IPS DF 6.9 (cell line): ENCODE data around the gene OR14I1.

Source experiments
- DNase-seq: peaks from one replicate; pipeline ENCODE4 v3.0.0-alpha.2; 2013; ENCODE audit warnings: low read depth, low spot score
- H3K27ac ChIP-seq: one replicate; pipeline ENCODE4 v1.5.1; 2013; ENCODE audit warnings: low read length, control low read depth
- H3K27me3 ChIP-seq: 2 replicates; pipeline ENCODE4 v1.6.1; 2013; ENCODE audit warnings: mild to moderate bottlenecking, low read length; ENCODE audit not compliant: control insufficient read depth, insufficient read depth
- H3K36me3 ChIP-seq: 2 replicates; pipeline ENCODE4 v1.6.1; 2013; ENCODE audit warnings: low read length; ENCODE audit not compliant: control insufficient read depth, insufficient read depth
- H3K4me1 ChIP-seq: 2 replicates; pipeline ENCODE4 v1.6.1; 2013; ENCODE audit warnings: low read length; ENCODE audit not compliant: control insufficient read depth, insufficient read depth
- H3K4me3 ChIP-seq: 2 replicates; pipeline ENCODE4 v1.5.1; 2013; ENCODE audit warnings: mild to moderate bottlenecking, low read length
- H3K9me3 ChIP-seq: 2 replicates; pipeline ENCODE4 v1.6.1; 2013; ENCODE audit warnings: low read length, inconsistent platforms; ENCODE audit not compliant: control insufficient read depth, insufficient read depth
- WGBS: extraction: QIAGEN DNeasy Blood & Tissue Kit; methylation state at CpG from one replicate; pipeline ENCODE4 v1.1.7; 2013; ENCODE audit warnings: mixed read lengths, missing lambda C conversion rate; ENCODE audit not compliant: insufficient read length, insufficient coverage; 5-methylcytosine and 5-hydroxymethylcytosine counted together

Gene OR14I1

DNA sequence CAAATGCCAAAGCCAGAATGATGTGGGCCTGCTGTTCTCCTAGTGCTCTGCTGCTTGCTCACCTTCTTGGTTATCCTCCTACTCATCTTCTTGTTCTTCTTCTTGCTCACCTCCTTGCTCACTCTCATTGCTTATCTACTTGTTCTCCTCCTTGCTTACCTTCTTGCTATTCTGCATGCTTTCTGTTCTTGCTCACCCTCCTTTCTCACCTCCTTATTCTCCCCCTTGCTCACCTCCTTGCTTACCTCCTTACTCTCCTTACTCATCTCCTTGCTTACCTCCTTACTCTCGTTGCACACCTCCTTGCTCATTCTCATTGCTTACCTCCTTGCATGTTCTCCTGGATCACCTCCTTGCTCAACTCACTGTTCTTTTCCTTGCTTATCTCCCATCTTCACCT is at the start of gene OR14I1:
TSS of gene OR14I1 (minus strand) at position 53 of the 400 bp plus-strand sequence.
- H3K36me3 ChIP-seq: no peaks in the 10 kb centered on the region
- no peak within 1 kb of the TSS for H3K27ac ChIP-seq
- no CpG with 5 or more reads among the region's 1 CpG for WGBS
- H3K27me3 ChIP-seq: no peaks in the 10 kb centered on the region
- H3K4me3 ChIP-seq: no peak within 1 kb of the TSS
- no peaks in the 10 kb centered on the region for H3K4me1 ChIP-seq
- no peak for DNase-seq
- peaks cover 11% of the 10 kb centered on the region for H3K9me3 ChIP-seq

GRCh38 chr1:248751635-248752034 is 49.1 kb upstream of the OR14I1 start:
- H3K27me3 ChIP-seq: no peaks in the 10 kb centered on the region
- H3K9me3 ChIP-seq: peaks cover 24% of the 10 kb centered on the region
- H3K4me1 ChIP-seq: no peaks in the 10 kb centered on the region
- H3K4me3 ChIP-seq: no peak overlapping the region
- no peak for DNase-seq
- H3K36me3 ChIP-seq: no peaks in the 10 kb centered on the region
- WGBS: no CpG with 5 or more reads among the region's 4 CpGs
- no peak overlapping the region for H3K27ac ChIP-seq

DNA sequence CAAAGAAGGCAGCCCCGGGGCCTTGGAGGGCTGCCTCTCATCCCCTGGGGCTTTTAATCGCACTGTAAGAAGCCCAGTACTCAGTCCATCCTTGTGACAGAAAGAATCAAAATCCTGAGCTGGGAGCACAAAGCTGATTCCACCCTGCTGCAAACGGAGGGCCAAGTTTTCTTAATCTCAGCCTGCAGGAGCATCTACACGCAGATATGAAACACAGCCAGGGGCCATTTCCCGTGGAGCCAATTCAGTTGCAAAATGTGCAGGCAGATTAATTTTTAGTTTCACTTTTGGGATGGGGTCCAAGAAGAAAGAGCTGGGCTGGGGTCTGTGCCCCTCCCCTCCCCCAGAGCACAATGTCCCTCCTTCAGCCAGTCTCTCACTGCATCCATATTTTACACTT is 48.6 kb upstream of the OR14I1 start:
- Histone ChIP-seq H3K27ac (no peak overlapping the region), H3K27me3 (no peaks in the 10 kb centered on the region), H3K4me3 (no peak overlapping the region), H3K9me3 (peaks cover 22% of the 10 kb centered on the region), H3K4me1 (no peaks in the 10 kb centered on the region), H3K36me3 (no peaks in the 10 kb centered on the region)
- no CpG with 5 or more reads among the region's 5 CpGs for WGBS
- DNase-seq: no peak

GRCh38 chr1:248750496-248750895 is 47.9 kb upstream of the OR14I1 start:
- Histone ChIP-seq H3K27me3 (no peaks in the 10 kb centered on the region), H3K4me3 (no peak overlapping the region), H3K27ac (no peak overlapping the region), H3K4me1 (no peaks in the 10 kb centered on the region), H3K9me3 (peaks cover 19% of the 10 kb centered on the region), H3K36me3 (no peaks in the 10 kb centered on the region)
- DNase-seq: no peak
- no CpG with 5 or more reads among the region's 2 CpGs for WGBS

DNA sequence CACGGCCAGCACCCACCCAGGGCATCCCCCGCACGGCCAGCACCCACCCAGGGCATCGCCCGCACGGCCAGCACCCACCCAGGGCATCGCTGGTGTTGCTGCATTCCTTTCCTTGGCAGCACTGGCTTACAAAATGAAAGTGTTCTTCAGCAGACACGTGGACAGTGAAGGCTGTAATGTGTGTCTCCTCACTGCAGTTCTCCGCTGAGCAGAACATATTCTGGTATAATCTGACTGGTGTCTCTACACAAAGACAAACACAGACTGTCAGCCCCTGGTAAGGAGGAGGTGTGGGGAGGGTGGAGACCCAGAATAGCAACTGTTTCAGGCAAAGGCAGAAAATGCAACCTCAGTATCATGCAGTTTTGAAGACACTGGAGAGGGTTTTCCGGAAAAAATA is 45.6 kb upstream of the OR14I1 start:
- Histone ChIP-seq H3K4me3 (no peak overlapping the region), H3K9me3 (peaks cover 8% of the 10 kb centered on the region), H3K27ac (no peak overlapping the region), H3K4me1 (no peaks in the 10 kb centered on the region), H3K27me3 (no peaks in the 10 kb centered on the region), H3K36me3 (no peaks in the 10 kb centered on the region)
- WGBS: no CpG with 5 or more reads among the region's 10 CpGs
- DNase-seq: no peak

- Histone ChIP-seq H3K4me1 (no peaks in the 10 kb centered on the region), H3K27ac (no peak overlapping the region), H3K9me3 (peaks cover 18% of the 10 kb centered on the region), H3K4me3 (no peak overlapping the region), H3K36me3 (no peaks in the 10 kb centered on the region), H3K27me3 (no peaks in the 10 kb centered on the region; the same call in 1 of the 2 replicates)
- no CpG with 5 or more reads among the region's 7 CpGs for WGBS
- DNase-seq: no peak
Observed at GRCh38 chr1:248740876-248741275, 38.3 kb upstream of the OR14I1 start.

- Histone ChIP-seq H3K36me3 (no peaks in the 10 kb centered on the region), H3K9me3 (peaks cover 18% of the 10 kb centered on the region), H3K27me3 (no peaks in the 10 kb centered on the region; the same call in 1 of the 2 replicates), H3K4me1 (no peaks in the 10 kb centered on the region), H3K27ac (no peak overlapping the region), H3K4me3 (no peak overlapping the region)
- DNase-seq: no peak
- no CpG with 5 or more reads among the region's 16 CpGs for WGBS
Observed at GRCh38 chr1:248739572-248740205, 37.1 kb upstream of the OR14I1 start.

- DNase-seq: no peak
- Histone ChIP-seq H3K27me3 (no peaks in the 10 kb centered on the region; the same call in 1 of the 2 replicates), H3K4me1 (no peaks in the 10 kb centered on the region), H3K4me3 (no peak overlapping the region), H3K36me3 (no peaks in the 10 kb centered on the region), H3K9me3 (peaks cover 21% of the 10 kb centered on the region), H3K27ac (no peak overlapping the region)
- WGBS: no CpG with 5 or more reads among the region's 6 CpGs
Observed at GRCh38 chr1:248737457-248737856, 34.9 kb upstream of the OR14I1 start.

GRCh38 chr1:248736977-248737376 is 34.4 kb upstream of the OR14I1 start:
- H3K36me3 ChIP-seq: no peaks in the 10 kb centered on the region
- no CpG with 5 or more reads among the region's 4 CpGs for WGBS
- H3K27me3 ChIP-seq: no peaks in the 10 kb centered on the region; the same call in 1 of the 2 replicates
- DNase-seq: no peak
- H3K4me3 ChIP-seq: no peak overlapping the region
- no peak overlapping the region for H3K27ac ChIP-seq
- peaks cover 21% of the 10 kb centered on the region for H3K9me3 ChIP-seq
- no peaks in the 10 kb centered on the region for H3K4me1 ChIP-seq

DNA sequence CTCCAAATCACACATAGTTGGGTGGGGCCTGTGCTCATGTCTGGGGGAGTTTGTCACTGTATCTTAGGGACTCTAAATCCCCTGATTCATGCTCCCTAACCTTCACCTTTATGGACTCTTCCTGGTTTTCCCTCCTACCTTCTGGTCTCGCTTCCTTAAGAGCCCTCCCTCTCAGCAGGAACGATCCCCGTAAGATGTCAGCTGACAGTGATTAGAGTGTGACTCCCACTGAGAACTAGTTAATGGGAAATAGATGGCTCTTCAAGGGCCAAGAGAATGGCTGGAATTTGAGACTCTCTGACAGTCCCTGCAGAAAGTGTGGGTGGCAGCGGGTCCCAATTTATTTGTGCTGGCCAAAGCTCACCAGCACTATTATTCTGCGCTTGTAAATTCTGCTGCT is 31.0 kb upstream of the OR14I1 start:
- no CpG with 5 or more reads among the region's 5 CpGs for WGBS
- Histone ChIP-seq H3K36me3 (no peaks in the 10 kb centered on the region), H3K9me3 (peaks cover 17% of the 10 kb centered on the region), H3K4me3 (no peak overlapping the region), H3K27ac (no peak overlapping the region), H3K4me1 (no peaks in the 10 kb centered on the region), H3K27me3 (no peaks in the 10 kb centered on the region; the same call in 1 of the 2 replicates)
- no peak for DNase-seq
